ENCODE results near the gene FDXR.

Gene FDXR

GRCh38 chr17:74862108-74862901, 10.5 kb downstream of the FDXR start:
- Histone ChIP-seq H3K27ac (ENCODE audit: insufficient read depth in 1 of 2, low read depth in 1 of 2, low read length in 2 of 2, poor library complexity in 1 of 2, severe bottlenecking in 2 of 2) (no peak overlapping the region), H3K4me3 (ENCODE audit: control insufficient read depth in 1 of 7, extremely low read depth in 1 of 7, insufficient read depth in 4 of 7, low read depth in 2 of 7, low read length in 6 of 7) (peak overlapping the region in 2 of 7 experiments; percentile 25 to 55), H3K36me3 (ENCODE audit: control insufficient read depth in 4 of 4, insufficient read depth in 4 of 4, low read length in 3 of 4) (peaks cover 0 to 2% (median 0%) of the 10 kb centered on the region in 4 experiments), H3K27me3 (replicated peaks in 2 of 5; ENCODE audit: control insufficient read depth in 4 of 5, insufficient read depth in 5 of 5, low read length in 4 of 5) (peaks cover 0 to 50% (median 22%) of the 10 kb centered on the region in 5 experiments), H3K9me3 (ENCODE audit: control extremely low read depth in 1 of 5, control insufficient read depth in 4 of 5, insufficient read depth in 2 of 5, low read depth in 1 of 5, low read length in 4 of 5) (no peaks in the 10 kb centered on the region), H3K4me1 (ENCODE audit: control extremely low read depth in 1 of 4, control insufficient read depth in 4 of 4, insufficient read depth in 4 of 4, low read length in 3 of 4) (peaks cover 0 to 28% (median 20%) of the 10 kb centered on the region in 4 experiments)
- peak; percentile 63 to 84 (median 77) for DNase-seq
- WGBS (ENCODE audit: insufficient coverage) = 49% methylated on average over 16 of the region's 25 CpGs
- ChIA-PET POLR2A (no interaction called here), CTCF (interaction anchor here (0.8 to 7.7 kb wide), 25 partner anchors 9 to 205 kb away, joined by 3 to 158 read pairs (median 4); partner anchors contain the start of genes NAT9 and RAB37)

GRCh38 chr17:74861662-74862107, 11.1 kb downstream of the FDXR start:
- Histone ChIP-seq H3K27me3 (replicated peaks in 2 of 5; ENCODE audit: control insufficient read depth in 4 of 5, insufficient read depth in 5 of 5, low read length in 4 of 5) (peaks cover 0 to 56% (median 25%) of the 10 kb centered on the region in 5 experiments), H3K4me1 (ENCODE audit: control extremely low read depth in 1 of 4, control insufficient read depth in 4 of 4, insufficient read depth in 4 of 4, low read length in 3 of 4) (peaks cover 0 to 28% (median 20%) of the 10 kb centered on the region in 4 experiments), H3K9me3 (ENCODE audit: control extremely low read depth in 1 of 5, control insufficient read depth in 4 of 5, insufficient read depth in 2 of 5, low read depth in 1 of 5, low read length in 4 of 5) (no peaks in the 10 kb centered on the region), H3K36me3 (ENCODE audit: control insufficient read depth in 4 of 4, insufficient read depth in 4 of 4, low read length in 3 of 4) (peaks cover 0 to 2% (median 0%) of the 10 kb centered on the region in 4 experiments), H3K27ac (ENCODE audit: insufficient read depth in 1 of 2, low read depth in 1 of 2, low read length in 2 of 2, poor library complexity in 1 of 2, severe bottlenecking in 2 of 2) (no peak overlapping the region), H3K4me3 (ENCODE audit: control insufficient read depth in 1 of 7, extremely low read depth in 1 of 7, insufficient read depth in 4 of 7, low read depth in 2 of 7, low read length in 6 of 7) (peak overlapping the region in 2 of 7 experiments; percentile 25 to 55)
- ChIA-PET POLR2A (no interaction called here), CTCF (interaction anchor here (0.9 to 7.7 kb wide), 23 partner anchors 8 to 204 kb away, joined by 3 to 158 read pairs (median 4); partner anchors contain the start of genes NAT9 and RAB37)
- DNase-seq = no peak
- WGBS (ENCODE audit: insufficient coverage) = 3% methylated on average over 35 of the region's 36 CpGs

- peaks cover 0 to 28% (median 20%) of the 10 kb centered on the region in 4 experiments for H3K4me1 ChIP-seq (ENCODE audit: control extremely low read depth in 1 of 4, control insufficient read depth in 4 of 4, insufficient read depth in 4 of 4, low read length in 3 of 4)
- WGBS (ENCODE audit: insufficient coverage) = 1% methylated on average over 74 of the region's 96 CpGs
- H3K36me3 ChIP-seq (ENCODE audit: control insufficient read depth in 4 of 4, insufficient read depth in 4 of 4, low read length in 3 of 4) = peaks cover 0 to 2% (median 0%) of the 10 kb centered on the region in 4 experiments
- ChIA-PET CTCF (interaction anchor here (0.9 to 7.7 kb wide), 13 partner anchors 10 to 125 kb away, joined by 3 to 158 read pairs (median 5); partner anchors contain the start of gene RAB37), POLR2A (no interaction called here)
- no peaks in the 10 kb centered on the region for H3K9me3 ChIP-seq (ENCODE audit: control extremely low read depth in 1 of 5, control insufficient read depth in 4 of 5, insufficient read depth in 2 of 5, low read depth in 1 of 5, low read length in 4 of 5)
- H3K4me3 ChIP-seq (ENCODE audit: control insufficient read depth in 1 of 7, extremely low read depth in 1 of 7, insufficient read depth in 4 of 7, low read depth in 2 of 7, low read length in 6 of 7) = peak overlapping the region in 3 of 7 experiments; percentile 28 to 36 (median 36)
- H3K27me3 ChIP-seq (replicated peaks in 2 of 5; ENCODE audit: control insufficient read depth in 4 of 5, insufficient read depth in 5 of 5, low read length in 4 of 5) = peaks cover 0 to 59% (median 25%) of the 10 kb centered on the region in 5 experiments
- DNase-seq = no peak
- no peak overlapping the region for H3K27ac ChIP-seq (ENCODE audit: insufficient read depth in 1 of 2, low read depth in 1 of 2, low read length in 2 of 2, poor library complexity in 1 of 2, severe bottlenecking in 2 of 2)
These were observed 11.7 kb downstream of the FDXR start for GRCh38 chr17:74860872-74861661.

- Histone ChIP-seq H3K27me3 (replicated peaks in 2 of 5; ENCODE audit: control insufficient read depth in 4 of 5, insufficient read depth in 5 of 5, low read length in 4 of 5) (peaks cover 0 to 65% (median 25%) of the 10 kb centered on the region in 5 experiments), H3K36me3 (ENCODE audit: control insufficient read depth in 4 of 4, insufficient read depth in 4 of 4, low read length in 3 of 4) (peaks cover 0 to 2% (median 0%) of the 10 kb centered on the region in 4 experiments), H3K9me3 (ENCODE audit: control extremely low read depth in 1 of 5, control insufficient read depth in 4 of 5, insufficient read depth in 2 of 5, low read depth in 1 of 5, low read length in 4 of 5) (no peaks in the 10 kb centered on the region), H3K4me3 (ENCODE audit: control insufficient read depth in 1 of 7, extremely low read depth in 1 of 7, insufficient read depth in 4 of 7, low read depth in 2 of 7, low read length in 6 of 7) (peak overlapping the region in 4 of 7 experiments; percentile 19 to 36 (median 24)), H3K4me1 (ENCODE audit: control extremely low read depth in 1 of 4, control insufficient read depth in 4 of 4, insufficient read depth in 4 of 4, low read length in 3 of 4) (peaks cover 0 to 28% (median 20%) of the 10 kb centered on the region in 4 experiments), H3K27ac (ENCODE audit: insufficient read depth in 1 of 2, low read depth in 1 of 2, low read length in 2 of 2, poor library complexity in 1 of 2, severe bottlenecking in 2 of 2) (no peak overlapping the region)
- 5% methylated on average over 34 of the region's 44 CpGs for WGBS (ENCODE audit: insufficient coverage)
- ChIA-PET CTCF (interaction anchor here (1.0 to 7.7 kb wide), 4 partner anchors 10 to 67 kb away, joined by 3 to 158 read pairs (median 10); no protein-coding TSS in a partner anchor), POLR2A (no interaction called here)
- peak in 1 of 3 donors; percentile 17 for DNase-seq
These were observed 12.4 kb downstream of the FDXR start for GRCh38 chr17:74860229-74860871.

GRCh38 chr17:74859459-74860228, 13.2 kb downstream of the FDXR start, which contains the start of gene GRIN2C:
GRIN2C (minus strand) TSS chr17:74859885; CDS start chr17:74855092, 4,793 bp downstream.
- Histone ChIP-seq H3K9me3 (ENCODE audit: control extremely low read depth in 1 of 5, control insufficient read depth in 4 of 5, insufficient read depth in 2 of 5, low read depth in 1 of 5, low read length in 4 of 5) (no peaks in the 10 kb centered on the region), H3K27me3 (replicated peaks in 2 of 5; ENCODE audit: control insufficient read depth in 4 of 5, insufficient read depth in 5 of 5, low read length in 4 of 5) (peaks cover 0 to 72% (median 28%) of the 10 kb centered on the region in 5 experiments), H3K27ac (ENCODE audit: insufficient read depth in 1 of 2, low read depth in 1 of 2, low read length in 2 of 2, poor library complexity in 1 of 2, severe bottlenecking in 2 of 2) (no peak within 1 kb of the TSS), H3K36me3 (ENCODE audit: control insufficient read depth in 4 of 4, insufficient read depth in 4 of 4, low read length in 3 of 4) (peaks cover 0 to 2% (median 0%) of the 10 kb centered on the region in 4 experiments), H3K4me1 (ENCODE audit: control extremely low read depth in 1 of 4, control insufficient read depth in 4 of 4, insufficient read depth in 4 of 4, low read length in 3 of 4) (peaks cover 0 to 28% (median 20%) of the 10 kb centered on the region in 4 experiments), H3K4me3 (ENCODE audit: control insufficient read depth in 1 of 7, extremely low read depth in 1 of 7, insufficient read depth in 4 of 7, low read depth in 2 of 7, low read length in 6 of 7) (peak within 1 kb of the TSS in 4 of 7 experiments; percentile 19 to 52 (median 38))
- POLR2A ChIA-PET = no interaction called here
- 3% methylated on average over 55 of the region's 72 CpGs for WGBS (ENCODE audit: insufficient coverage)
- peak in 2 of 3 donors; percentile 24 to 43 for DNase-seq
- CTCF ChIA-PET = interaction anchor here (1.1 to 7.7 kb wide), 6 partner anchors 11 to 115 kb away, joined by 3 to 158 read pairs (median 20); no protein-coding TSS in a partner anchor

All from common myeloid progenitor, CD34-positive (primary cell).